NB4 (cell line): ENCODE measurements around the gene MYADML2.
A peak's percentile ranks its signal among the peaks of the same experiment; 100 is the strongest.
"Not testable (repeated sequence)": the region's sequence is repeated elsewhere in the genome, so short reads cannot be mapped to it uniquely, and the experiment has no call there.

ENCODE experiments used
- DNase-seq: peaks from one replicate; pipeline ENCODE4 v3.0.0; 2010; ENCODE audit warnings: low read depth
- H3K4me3 ChIP-seq: one replicate; pipeline ENCODE4 v1.5.1; 2011; ENCODE audit warnings: mild to moderate bottlenecking, low read depth, low read length, moderate library complexity
- MYC ChIP-seq: IDR thresholded peaks from 2 replicates; pipeline ENCODE4 v1.6.1; 2011; ENCODE audit warnings: low read depth, low read length
- POLR2A ChIP-seq: IDR thresholded peaks from 2 replicates; pipeline ENCODE4 v1.6.1; 2011; ENCODE audit warnings: mild to moderate bottlenecking; ENCODE audit not compliant: insufficient read length; ENCODE audit errors: extremely low read depth
- TF ChIP-seq, protein P1 (sequence below): IDR thresholded peaks from one replicate; pipeline ENCODE4 v1.5.1; 2012; ENCODE audit warnings: low read depth, low read length
- TF ChIP-seq, protein P2 (sequence below): IDR thresholded peaks from 2 replicates; pipeline ENCODE4 v1.6.1; 2011; ENCODE audit warnings: low read depth, low read length

MYADML2 gene

DNA sequence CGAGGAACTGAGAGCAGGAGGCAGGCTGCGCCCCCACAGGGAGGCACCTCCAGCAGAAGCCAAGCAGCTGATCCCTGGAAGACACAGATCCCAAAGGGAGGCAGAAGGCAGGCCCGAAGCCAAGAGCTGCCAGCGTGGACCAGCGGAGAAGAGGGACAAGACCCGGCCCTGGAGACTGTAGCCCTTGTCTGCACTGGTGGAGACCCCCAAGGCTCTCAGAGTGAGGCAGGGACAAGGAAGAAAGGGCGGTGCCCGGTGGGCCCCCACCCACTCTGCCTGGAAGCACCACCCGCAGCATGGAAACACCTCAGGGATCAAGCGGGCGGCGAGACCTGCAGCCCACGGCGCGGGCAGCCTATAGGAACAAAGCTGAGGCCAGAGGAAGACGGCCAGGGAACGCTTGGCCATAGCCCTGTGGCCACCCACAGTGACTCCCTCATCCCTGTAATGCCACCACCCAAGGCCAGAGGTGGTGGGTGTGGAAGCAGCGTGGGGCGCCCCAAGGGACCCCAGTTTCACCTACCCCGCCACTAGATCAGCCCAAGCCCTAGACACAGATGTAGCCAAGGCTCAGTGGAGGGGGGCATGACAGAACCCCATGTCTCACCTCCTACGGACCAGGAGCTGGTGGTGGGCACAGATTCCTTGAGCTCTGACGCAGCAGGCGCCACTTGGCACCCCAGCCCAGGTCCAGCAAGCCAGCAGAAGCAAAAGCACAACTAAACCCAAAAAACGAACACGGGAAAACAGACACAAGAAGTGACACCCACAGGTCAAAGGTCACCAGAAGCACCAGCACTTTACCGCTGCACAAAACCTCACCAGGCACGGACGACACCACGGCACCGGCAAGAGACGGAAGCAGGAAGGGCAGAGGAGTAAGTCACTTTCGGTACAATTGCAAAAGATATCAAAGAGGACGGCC, 26.2 kb downstream of the MYADML2 start:
- DNase-seq, result no peak
- no peak for TF ChIP-seq POLR2A
- no peak overlapping the region for H3K4me3 ChIP-seq

DNA sequence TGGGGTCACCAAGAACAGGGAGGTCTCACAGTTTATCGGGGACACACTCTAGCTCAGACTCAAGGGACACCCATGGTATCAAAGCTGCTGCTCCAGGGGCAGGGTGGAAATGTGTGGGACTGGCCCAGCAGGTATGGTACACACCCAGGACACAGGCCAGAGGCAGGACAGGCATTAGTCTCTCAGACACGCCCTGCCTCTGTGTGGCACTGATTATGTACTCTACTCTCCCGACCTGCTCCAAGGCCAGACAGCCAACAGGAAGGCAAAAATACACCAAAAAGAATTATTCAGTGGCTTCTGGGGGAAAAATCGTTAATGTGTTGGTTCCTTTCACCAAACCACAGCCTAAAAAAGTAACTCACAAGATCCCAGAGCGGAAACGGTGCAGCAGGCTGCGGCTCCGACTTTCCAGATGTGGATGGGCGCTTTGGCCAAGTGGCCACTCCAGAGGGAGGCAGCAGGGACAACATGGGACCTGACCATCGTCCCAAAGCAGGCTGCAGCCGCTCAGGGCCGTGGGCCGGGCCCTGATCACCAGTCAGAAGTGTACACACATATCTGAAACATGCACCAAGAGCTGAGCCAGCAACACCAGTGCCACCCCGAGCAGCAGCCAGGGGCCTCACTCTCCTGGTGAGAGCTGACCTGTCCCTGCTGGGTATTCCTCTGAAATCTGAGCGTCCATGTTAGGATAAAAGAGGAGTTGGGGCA, 28.0 kb downstream of the MYADML2 start:
- TF ChIP-seq, protein P1, sequence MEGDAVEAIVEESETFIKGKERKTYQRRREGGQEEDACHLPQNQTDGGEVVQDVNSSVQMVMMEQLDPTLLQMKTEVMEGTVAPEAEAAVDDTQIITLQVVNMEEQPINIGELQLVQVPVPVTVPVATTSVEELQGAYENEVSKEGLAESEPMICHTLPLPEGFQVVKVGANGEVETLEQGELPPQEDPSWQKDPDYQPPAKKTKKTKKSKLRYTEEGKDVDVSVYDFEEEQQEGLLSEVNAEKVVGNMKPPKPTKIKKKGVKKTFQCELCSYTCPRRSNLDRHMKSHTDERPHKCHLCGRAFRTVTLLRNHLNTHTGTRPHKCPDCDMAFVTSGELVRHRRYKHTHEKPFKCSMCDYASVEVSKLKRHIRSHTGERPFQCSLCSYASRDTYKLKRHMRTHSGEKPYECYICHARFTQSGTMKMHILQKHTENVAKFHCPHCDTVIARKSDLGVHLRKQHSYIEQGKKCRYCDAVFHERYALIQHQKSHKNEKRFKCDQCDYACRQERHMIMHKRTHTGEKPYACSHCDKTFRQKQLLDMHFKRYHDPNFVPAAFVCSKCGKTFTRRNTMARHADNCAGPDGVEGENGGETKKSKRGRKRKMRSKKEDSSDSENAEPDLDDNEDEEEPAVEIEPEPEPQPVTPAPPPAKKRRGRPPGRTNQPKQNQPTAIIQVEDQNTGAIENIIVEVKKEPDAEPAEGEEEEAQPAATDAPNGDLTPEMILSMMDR, result no peak
- TF ChIP-seq, protein P2, sequence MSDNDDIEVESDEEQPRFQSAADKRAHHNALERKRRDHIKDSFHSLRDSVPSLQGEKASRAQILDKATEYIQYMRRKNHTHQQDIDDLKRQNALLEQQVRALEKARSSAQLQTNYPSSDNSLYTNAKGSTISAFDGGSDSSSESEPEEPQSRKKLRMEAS, result no peak
- no peak for TF ChIP-seq MYC
- TF ChIP-seq POLR2A, result no peak
- no peak for DNase-seq
- H3K4me3 ChIP-seq, result no peak overlapping the region

DNA sequence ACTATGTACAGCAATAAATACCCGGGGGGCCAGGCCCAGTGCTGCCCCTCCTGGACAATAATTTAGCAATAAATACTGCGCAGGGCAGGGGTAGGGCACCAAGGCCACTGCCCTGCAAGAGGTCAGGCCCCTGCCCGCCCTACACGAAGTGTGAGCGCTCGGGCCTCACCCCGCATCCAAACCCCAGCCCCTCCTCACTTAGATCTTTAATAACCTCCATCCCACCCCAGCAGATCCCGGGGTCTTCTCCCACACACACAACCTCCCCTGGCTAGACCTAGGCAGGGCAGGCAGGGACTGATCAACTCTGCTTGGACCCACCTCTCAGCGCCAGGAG, 28.7 kb downstream of the MYADML2 start:
- peak overlapping the region; percentile 25 for H3K4me3 ChIP-seq
- DNase-seq, result not testable (repeated sequence)

DNA sequence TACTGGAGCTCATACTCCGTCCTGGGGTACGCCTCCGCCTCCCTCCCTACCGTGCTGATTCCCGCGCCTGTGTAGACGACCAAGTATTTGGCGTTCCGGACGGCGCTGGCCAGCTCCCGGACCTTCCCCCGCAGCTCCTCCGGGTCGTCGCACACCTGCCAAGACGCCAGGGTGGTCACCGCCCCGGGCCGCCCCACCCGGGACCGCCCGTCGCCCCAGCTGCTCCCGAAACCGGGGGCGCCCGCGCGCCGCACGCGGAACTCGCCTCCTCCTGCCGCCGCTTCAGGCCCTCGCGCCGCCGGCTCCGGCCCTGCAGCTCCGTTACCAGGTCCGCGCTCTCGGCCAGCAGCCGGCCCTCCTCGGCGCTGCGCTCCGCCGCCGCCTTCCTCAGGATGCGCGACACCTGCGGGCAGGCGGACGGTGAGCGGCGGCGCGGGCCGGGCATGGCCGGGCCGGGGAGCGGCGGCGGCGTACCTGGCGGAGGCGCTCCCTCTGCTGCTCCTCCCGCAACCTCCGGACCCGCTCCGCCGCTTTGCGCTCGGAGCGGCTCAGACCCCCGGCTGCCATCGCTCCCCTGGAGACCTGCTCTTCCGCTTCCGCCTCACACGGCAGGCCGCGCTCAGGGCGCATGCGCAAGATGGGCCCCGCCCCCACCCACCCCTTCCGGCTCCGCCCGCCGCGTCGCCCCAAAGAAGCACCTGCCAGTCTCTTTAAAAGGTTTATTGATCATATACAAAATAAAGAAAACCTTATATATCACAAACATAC, 29.3 kb downstream of the MYADML2 start, which contains the start of gene SIRT7:
SIRT7 (minus strand) TSS at position 612 of the 768 bp plus-strand sequence; CDS start at position 567, 45 bp downstream.
- peak within 1 kb of the TSS; percentile 75 for H3K4me3 ChIP-seq
- TF ChIP-seq, protein P2, result no peak
- peak; percentile 72 for TF ChIP-seq POLR2A
- peak; percentile 82 for DNase-seq

DNA sequence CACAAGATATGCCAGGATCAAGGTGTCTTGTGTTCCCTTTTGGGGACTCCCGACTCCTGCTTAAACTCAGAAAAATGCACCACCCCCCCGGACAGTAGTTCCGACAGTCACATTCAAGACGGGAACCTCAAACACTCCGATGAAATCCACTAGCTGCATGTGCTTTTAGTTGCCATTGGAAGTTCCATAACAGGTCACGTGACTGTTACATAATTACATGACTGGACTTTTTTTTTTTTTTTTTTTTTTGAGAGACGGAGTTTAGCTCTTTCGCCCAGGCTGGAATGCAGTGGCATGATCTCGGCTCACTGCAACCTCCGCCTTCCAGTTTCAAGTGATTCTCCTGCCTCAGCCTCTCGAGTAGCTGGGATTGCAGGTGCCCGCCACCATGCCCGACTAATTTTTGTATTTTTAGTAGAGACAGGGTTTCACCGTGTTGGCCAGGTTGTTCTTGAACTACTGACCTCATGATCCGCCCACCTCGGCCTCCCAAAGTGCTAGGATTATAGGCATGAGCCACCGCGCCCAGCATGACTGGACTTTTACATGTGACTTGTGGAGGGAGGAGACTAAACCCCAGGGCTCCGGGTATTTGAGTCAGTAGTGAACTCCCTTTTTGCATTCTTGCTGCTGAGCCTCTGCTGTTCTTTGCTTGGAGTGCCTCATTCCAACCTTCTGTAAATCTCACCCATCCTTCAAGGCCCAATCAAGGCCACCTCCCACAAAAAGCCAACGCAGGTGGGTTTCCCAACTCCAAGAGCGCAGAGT, 30.6 kb downstream of the MYADML2 start:
- DNase-seq, result no peak
- H3K4me3 ChIP-seq, result peak overlapping the region; percentile 75
- TF ChIP-seq, protein P2, result no peak
- no peak for TF ChIP-seq POLR2A
- TF ChIP-seq, protein P1, result no peak
- TF ChIP-seq MYC, result no peak

DNA sequence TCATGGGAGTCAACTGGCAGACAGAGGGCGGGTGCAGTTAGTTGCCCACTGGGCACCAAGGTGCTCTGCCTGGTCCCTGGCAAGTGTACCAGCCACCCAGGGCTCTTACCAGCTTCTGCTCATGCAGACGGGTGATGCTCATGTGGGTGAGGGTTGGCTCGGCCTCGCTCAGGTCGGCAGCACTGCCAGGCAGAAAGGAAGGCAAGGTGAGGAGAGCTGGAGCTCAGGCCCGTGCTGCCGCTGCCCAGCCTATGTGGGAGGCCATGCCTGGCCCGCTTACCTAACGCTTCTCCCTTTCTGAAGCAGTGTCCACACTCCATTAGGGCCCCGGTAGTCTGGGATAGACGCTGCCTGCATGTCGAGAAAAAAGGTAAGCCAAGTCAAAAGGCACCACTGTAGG, 31.7 kb downstream of the MYADML2 start:
- DNase-seq, result no peak
- no peak overlapping the region for H3K4me3 ChIP-seq
- TF ChIP-seq, protein P2, result no peak
- TF ChIP-seq MYC (no peak), POLR2A (no peak)
- TF ChIP-seq, protein P1, result no peak
